Measurements from ENCODE around the gene NRXN3.

DNA sequence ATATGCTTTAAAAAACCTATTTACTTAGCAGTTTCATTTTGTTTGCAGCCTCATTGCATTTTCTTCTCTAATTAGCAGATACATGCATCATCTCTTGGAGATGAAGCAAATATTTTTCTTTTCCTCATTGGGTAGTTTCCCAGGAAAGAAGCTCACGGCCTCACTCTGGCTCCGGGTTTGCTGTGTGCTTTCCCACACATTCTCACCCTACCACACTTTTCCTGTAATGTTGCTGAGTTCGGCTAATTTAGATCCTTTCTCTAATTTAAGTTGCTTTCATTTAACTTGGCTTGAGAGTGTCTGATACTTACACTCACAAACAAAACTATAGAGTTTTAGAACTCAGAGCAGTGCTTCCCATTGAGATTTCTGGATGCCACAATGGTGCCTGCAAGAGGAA is 928.2 kb downstream of the NRXN3 start:
- TF ChIP-seq, protein P1, sequence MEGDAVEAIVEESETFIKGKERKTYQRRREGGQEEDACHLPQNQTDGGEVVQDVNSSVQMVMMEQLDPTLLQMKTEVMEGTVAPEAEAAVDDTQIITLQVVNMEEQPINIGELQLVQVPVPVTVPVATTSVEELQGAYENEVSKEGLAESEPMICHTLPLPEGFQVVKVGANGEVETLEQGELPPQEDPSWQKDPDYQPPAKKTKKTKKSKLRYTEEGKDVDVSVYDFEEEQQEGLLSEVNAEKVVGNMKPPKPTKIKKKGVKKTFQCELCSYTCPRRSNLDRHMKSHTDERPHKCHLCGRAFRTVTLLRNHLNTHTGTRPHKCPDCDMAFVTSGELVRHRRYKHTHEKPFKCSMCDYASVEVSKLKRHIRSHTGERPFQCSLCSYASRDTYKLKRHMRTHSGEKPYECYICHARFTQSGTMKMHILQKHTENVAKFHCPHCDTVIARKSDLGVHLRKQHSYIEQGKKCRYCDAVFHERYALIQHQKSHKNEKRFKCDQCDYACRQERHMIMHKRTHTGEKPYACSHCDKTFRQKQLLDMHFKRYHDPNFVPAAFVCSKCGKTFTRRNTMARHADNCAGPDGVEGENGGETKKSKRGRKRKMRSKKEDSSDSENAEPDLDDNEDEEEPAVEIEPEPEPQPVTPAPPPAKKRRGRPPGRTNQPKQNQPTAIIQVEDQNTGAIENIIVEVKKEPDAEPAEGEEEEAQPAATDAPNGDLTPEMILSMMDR (conservative IDR thresholded peaks at IDR 0.05 in 1 of 2, IDR thresholded peaks at IDR 0.05 in 1 of 2; ENCODE audit: extremely low read depth in 1 of 2, insufficient read depth in 1 of 2, low read depth in 1 of 2, low read length in 2 of 2), result no peak
- no peak for TF ChIP-seq EZH2 (IDR thresholded peaks at IDR 0.05; ENCODE audit: borderline replicate concordance, low read length)

Data from mammary epithelial cell (primary cell).